Stimulated activated naive CD8-positive, alpha-beta T cell treated with anti-CD3 and anti-CD28 coated beads, Interleukin-15, Interleukin-2, amounts not matched to agents 100 ng/mL and 50 ng/mL, for 24 hours (primary cell): Measurements from ENCODE around the gene PROZ.

Experiments used
- H3K27ac Mint-ChIP-seq: one replicate; pipeline ENCODE4 v1.8.0; 2021; ENCODE audit warnings: mild to moderate bottlenecking, mixed read lengths
- H3K27me3 Mint-ChIP-seq: one replicate; pipeline ENCODE4 v1.8.0; 2021; ENCODE audit warnings: mixed read lengths
- H3K36me3 Mint-ChIP-seq: one replicate; pipeline ENCODE4 v1.8.0; 2021; ENCODE audit warnings: low read depth, mixed read lengths
- H3K4me1 Mint-ChIP-seq: one replicate; pipeline ENCODE4 v1.8.0; 2021; ENCODE audit warnings: low read depth, mixed read lengths
- H3K4me3 Mint-ChIP-seq: one replicate; pipeline ENCODE4 v1.8.0; 2021; ENCODE audit warnings: mild to moderate bottlenecking, mixed read lengths
- H3K9me3 Mint-ChIP-seq: one replicate; pipeline ENCODE4 v1.8.0; 2021; ENCODE audit warnings: mixed read lengths

The PROZ gene

GRCh38 chr13:113207890-113208420 is 49.5 kb downstream of the PROZ start:
- Mint-ChIP-seq H3K4me1 (peaks cover 73% of the 10 kb centered on the region), H3K4me3 (peak overlapping the region; percentile 99), H3K27me3 (no peaks in the 10 kb centered on the region), H3K36me3 (peaks cover 39% of the 10 kb centered on the region), H3K27ac (peak overlapping the region; percentile 92), H3K9me3 (no peaks in the 10 kb centered on the region)

DNA sequence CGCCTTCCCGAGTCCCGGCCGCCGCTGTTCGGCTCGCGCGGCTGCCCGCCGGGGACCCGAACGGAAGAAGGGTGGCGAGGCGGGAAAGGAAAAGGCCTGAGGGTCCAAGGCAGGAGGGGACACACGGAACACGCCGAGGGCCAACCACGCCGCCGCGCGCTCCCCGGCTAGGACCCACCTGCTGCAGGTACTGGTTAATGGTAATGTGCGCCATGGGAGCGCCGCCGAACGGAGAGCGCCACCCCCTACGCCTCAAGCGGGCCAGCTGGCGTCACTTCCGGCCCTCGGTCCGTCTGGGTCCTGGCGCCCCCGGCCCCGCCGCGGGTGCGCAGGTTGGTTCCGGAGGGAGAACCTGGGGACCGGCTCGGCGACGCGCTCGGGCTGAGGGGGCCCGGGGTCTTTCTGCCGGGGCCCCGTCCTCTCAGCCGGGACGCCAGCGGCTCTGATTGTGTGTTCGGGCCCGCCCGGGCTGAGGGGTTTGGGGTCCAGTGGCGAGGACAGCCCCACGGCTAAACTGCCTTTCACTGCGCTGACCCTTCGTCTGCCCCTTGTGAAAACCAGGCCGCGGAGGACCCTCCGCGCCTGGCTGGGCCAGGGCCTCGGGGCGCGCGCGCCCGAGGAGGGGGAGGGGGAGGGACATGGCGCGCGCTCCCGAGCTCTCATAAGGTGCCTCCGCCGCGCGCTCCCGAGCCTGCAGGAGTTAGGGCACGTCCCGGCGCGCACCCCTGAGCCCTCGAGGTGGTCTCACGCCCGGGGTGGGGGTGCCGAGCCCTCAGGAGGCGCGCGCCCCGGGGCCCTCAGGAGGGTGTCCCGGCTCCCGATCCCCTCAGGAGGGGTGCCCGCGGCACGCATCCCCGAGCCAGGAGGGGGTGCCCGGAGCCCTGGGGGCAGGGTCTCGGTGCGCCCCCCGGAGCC is 50.2 kb downstream of the PROZ start, which contains the start of gene PCID2:
Gene PCID2 (minus strand): TSS at position 249 of the 915 bp plus-strand sequence. CDS start 35 bp downstream, at position 214.
- Mint-ChIP-seq H3K36me3 (peaks cover 44% of the 10 kb centered on the region), H3K9me3 (no peaks in the 10 kb centered on the region), H3K27ac (peak within 1 kb of the TSS; percentile 92), H3K4me1 (peaks cover 66% of the 10 kb centered on the region), H3K4me3 (peak within 1 kb of the TSS; percentile 99), H3K27me3 (no peaks in the 10 kb centered on the region)

DNA sequence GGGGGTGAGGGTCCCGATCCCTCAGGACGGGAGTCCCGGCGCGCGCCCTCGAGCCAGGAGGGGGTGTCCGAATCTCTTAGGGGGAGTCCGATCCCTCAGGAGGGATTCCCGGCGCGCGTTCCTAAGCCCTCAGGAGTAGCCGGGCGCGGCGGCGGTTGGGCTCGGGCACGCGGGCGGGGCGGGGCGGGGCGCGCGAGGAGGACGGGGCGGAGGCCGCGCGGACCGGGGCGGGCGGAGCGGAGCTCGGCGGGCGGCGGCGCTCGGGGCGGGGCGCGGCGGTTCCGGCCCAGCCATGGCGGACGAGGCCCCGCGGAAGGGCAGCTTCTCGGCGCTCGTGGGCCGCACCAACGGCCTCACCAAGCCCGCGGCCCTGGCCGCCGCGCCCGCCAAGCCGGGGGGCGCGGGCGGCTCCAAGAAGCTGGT is 50.9 kb downstream of the PROZ start, which contains the start of gene CUL4A:
Gene CUL4A (plus strand): TSS at position 278 of the 423 bp plus-strand sequence. CDS start 15 bp downstream, at position 293.
- Mint-ChIP-seq H3K27me3 (no peaks in the 10 kb centered on the region), H3K27ac (peak within 1 kb of the TSS; percentile 89), H3K4me3 (peak within 1 kb of the TSS; percentile 99), H3K36me3 (peaks cover 50% of the 10 kb centered on the region), H3K9me3 (no peaks in the 10 kb centered on the region), H3K4me1 (peaks cover 61% of the 10 kb centered on the region)

- peak overlapping the region; percentile 89 for H3K27ac Mint-ChIP-seq
- H3K27me3 Mint-ChIP-seq = no peaks in the 10 kb centered on the region
- H3K9me3 Mint-ChIP-seq = no peaks in the 10 kb centered on the region
- H3K4me1 Mint-ChIP-seq = peaks cover 59% of the 10 kb centered on the region
- H3K4me3 Mint-ChIP-seq = peak overlapping the region; percentile 87
- H3K36me3 Mint-ChIP-seq = peaks cover 49% of the 10 kb centered on the region
These were observed 51.4 kb downstream of the PROZ start for GRCh38 chr13:113209759-113210421.

GRCh38 chr13:113210833-113211232 is 52.4 kb downstream of the PROZ start:
- H3K27me3 Mint-ChIP-seq = no peaks in the 10 kb centered on the region
- peak overlapping the region; percentile 89 for H3K27ac Mint-ChIP-seq
- H3K4me1 Mint-ChIP-seq = peaks cover 50% of the 10 kb centered on the region
- peak overlapping the region; percentile 87 for H3K4me3 Mint-ChIP-seq
- H3K36me3 Mint-ChIP-seq = peaks cover 41% of the 10 kb centered on the region
- no peaks in the 10 kb centered on the region for H3K9me3 Mint-ChIP-seq

DNA sequence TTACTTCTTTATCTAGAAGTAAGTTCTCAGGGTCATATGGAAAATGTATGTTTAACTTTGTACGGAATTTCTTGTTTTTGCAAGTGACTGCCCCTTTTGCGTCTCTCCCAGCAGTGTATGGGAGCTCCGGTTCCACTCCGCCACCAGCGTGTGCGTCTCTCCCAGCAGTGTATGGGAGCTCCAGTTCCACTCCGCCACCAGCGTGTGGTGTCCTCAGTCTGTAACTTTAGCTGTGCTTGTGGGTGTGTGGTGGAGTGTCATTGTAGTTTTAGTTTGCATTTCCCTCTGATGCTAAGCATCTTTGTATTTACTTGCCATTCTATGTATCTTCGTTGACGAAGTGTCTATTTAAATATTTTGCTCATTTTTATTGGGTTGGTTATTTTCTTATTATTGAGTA is 53.3 kb downstream of the PROZ start:
- Mint-ChIP-seq H3K4me3 (peak overlapping the region; percentile 87), H3K9me3 (no peaks in the 10 kb centered on the region), H3K27ac (peak overlapping the region; percentile 29), H3K36me3 (peaks cover 35% of the 10 kb centered on the region), H3K4me1 (peaks cover 40% of the 10 kb centered on the region), H3K27me3 (no peaks in the 10 kb centered on the region)

GRCh38 chr13:113216254-113217048 is 58.0 kb downstream of the PROZ start:
- peaks cover 18% of the 10 kb centered on the region for H3K4me1 Mint-ChIP-seq
- no peak overlapping the region for H3K4me3 Mint-ChIP-seq
- H3K9me3 Mint-ChIP-seq = no peaks in the 10 kb centered on the region
- no peaks in the 10 kb centered on the region for H3K27me3 Mint-ChIP-seq
- H3K36me3 Mint-ChIP-seq = peaks cover 38% of the 10 kb centered on the region
- H3K27ac Mint-ChIP-seq = peak overlapping the region; percentile 14

DNA sequence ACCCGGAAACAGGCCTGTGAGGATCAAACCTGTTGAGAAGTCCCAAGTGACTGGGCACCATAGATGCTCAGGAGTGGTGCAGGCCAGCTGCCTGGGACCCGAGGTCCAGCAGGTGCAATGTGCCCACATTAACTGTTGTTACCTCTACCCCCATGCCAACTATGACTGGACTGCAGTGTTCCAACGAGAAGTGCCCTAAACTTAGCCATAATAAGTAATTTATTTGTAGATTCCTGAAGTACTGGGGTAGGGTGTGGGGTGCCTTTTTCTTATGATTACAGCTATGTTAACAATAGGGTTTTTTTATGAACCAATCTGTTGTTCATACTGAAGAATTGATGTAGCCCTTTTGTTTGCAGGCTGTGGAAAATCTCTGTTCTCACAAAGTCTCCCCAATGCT is 60.1 kb downstream of the PROZ start:
- no peaks in the 10 kb centered on the region for H3K27me3 Mint-ChIP-seq
- no peak overlapping the region for H3K27ac Mint-ChIP-seq
- H3K36me3 Mint-ChIP-seq = peaks cover 42% of the 10 kb centered on the region

GRCh38 chr13:113219256-113219940 is 61.0 kb downstream of the PROZ start:
- no peak overlapping the region for H3K4me3 Mint-ChIP-seq
- no peak overlapping the region for H3K27ac Mint-ChIP-seq
- peaks cover 11% of the 10 kb centered on the region for H3K4me1 Mint-ChIP-seq
- no peaks in the 10 kb centered on the region for H3K27me3 Mint-ChIP-seq
- H3K36me3 Mint-ChIP-seq = peaks cover 42% of the 10 kb centered on the region
- H3K9me3 Mint-ChIP-seq = no peaks in the 10 kb centered on the region

More for the DNA sequence above, 60.1 kb downstream of the PROZ start:
- no peak overlapping the region for H3K4me3 Mint-ChIP-seq
- H3K4me1 Mint-ChIP-seq = peaks cover 11% of the 10 kb centered on the region
- no peaks in the 10 kb centered on the region for H3K9me3 Mint-ChIP-seq

DNA sequence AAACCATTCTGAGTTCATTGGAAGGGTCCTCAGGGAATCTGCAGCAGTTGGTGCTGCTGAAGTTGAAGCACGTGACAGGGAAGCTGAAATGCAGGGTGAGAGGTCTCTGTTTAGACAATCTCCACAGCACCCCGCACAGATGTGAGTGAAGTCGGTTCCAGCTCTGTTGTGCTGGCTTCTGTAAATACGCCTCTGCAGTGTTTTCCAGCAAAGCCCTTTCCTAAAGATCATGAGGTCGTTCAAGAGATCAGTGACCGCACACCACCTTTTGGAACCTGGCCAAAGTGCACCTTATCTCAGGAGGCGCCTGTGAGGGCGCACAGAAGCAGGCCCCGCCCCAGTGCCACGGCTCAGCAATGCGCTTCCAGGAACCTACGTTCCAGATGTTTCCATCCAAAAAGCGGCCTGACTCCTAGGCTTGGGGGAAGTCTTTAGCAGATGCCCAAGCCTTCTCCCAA is 61.7 kb downstream of the PROZ start:
- Mint-ChIP-seq H3K4me3 (no peak overlapping the region), H3K36me3 (peaks cover 50% of the 10 kb centered on the region), H3K27ac (no peak overlapping the region)

DNA sequence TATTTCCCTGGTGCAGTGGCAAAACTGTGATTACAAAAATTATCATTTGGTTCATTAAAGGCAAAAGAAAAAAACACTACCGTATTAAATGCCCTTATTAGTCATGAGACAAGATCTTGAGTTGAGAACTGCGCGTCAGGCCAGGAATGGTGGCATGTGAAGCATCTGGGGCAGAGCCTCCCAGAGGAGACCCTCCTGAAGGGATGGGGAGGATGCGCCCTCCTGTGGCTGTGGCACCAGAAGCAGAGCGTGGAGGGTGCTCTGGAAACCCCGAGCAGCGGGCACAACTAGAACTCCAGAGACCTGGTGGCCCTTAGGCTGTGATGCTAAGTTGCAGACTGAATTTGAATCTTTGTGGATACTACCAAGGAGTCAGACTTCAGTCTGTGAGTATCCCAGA is 62.4 kb downstream of the PROZ start:
- Mint-ChIP-seq H3K4me1 (peaks cover 11% of the 10 kb centered on the region), H3K27ac (no peak overlapping the region), H3K4me3 (no peak overlapping the region), H3K36me3 (peaks cover 56% of the 10 kb centered on the region), H3K9me3 (no peaks in the 10 kb centered on the region), H3K27me3 (no peaks in the 10 kb centered on the region)

More for the DNA sequence above, 61.7 kb downstream of the PROZ start:
- no peaks in the 10 kb centered on the region for H3K27me3 Mint-ChIP-seq
- H3K4me1 Mint-ChIP-seq = peaks cover 11% of the 10 kb centered on the region
- H3K9me3 Mint-ChIP-seq = no peaks in the 10 kb centered on the region
